MCF 10A (cell line): ENCODE results near the gene LRRC8A. TPM values are rescaled to one million over a fixed set of nuclear protein-coding genes. Genes with fewer than 3 reads are reported as not detected.
A peak's percentile ranks its signal among the peaks of the same experiment; 100 is the strongest.

Experiments used
- BruUV-seq: library from RNA; stranded (reverse); fragments of 400-500 nt; replicated peaks from 2 replicates; lab custom pipeline; 2021; lab: Mats Ljungman, UMichigan
- CTCF ChIA-PET: fragments of 300-600 bp; sonication (Branson Sonifier 250); formaldehyde crosslinking; extraction: SDS; loops from one replicate; lab custom pipeline; 2021; ENCODE audit warnings: antibody characterized with exemption, inconsistent platforms; lab: Yijun Ruan, JAX
- POLR2A ChIA-PET: fragments of 300-600, 350-650 bp; sonication (Branson Sonifier 250); formaldehyde crosslinking; extraction: SDS; loops from one replicate; lab custom pipeline; 2020; ENCODE audit warnings: antibody characterized with exemption, inconsistent platforms; lab: Yijun Ruan, JAX
- DNase-seq: peaks from one replicate; pipeline ENCODE4 v3.0.0-alpha.2; 2018; ENCODE audit not compliant: unreplicated experiment
- H3K27ac Mint-ChIP-seq: one replicate; pipeline ENCODE4 v1.8.0; 2022; ENCODE audit warnings: mild to moderate bottlenecking, low read depth, mixed read lengths; ENCODE audit not compliant: unreplicated experiment
- H3K27me3 Mint-ChIP-seq: one replicate; pipeline ENCODE4 v1.8.0; 2022; ENCODE audit warnings: mixed read lengths; ENCODE audit not compliant: insufficient read depth, unreplicated experiment
- H3K36me3 Mint-ChIP-seq: one replicate; pipeline ENCODE4 v1.8.0; 2022; ENCODE audit warnings: mild to moderate bottlenecking, moderate library complexity, mixed read lengths; ENCODE audit not compliant: insufficient read depth, unreplicated experiment
- H3K4me1 Mint-ChIP-seq: one replicate; pipeline ENCODE4 v1.8.0; 2022; ENCODE audit warnings: mixed read lengths; ENCODE audit not compliant: insufficient read depth, unreplicated experiment
- H3K4me3 Mint-ChIP-seq: one replicate; pipeline ENCODE4 v1.8.0; 2022; ENCODE audit warnings: mild to moderate bottlenecking, moderate library complexity, mixed read lengths; ENCODE audit not compliant: unreplicated experiment
- H3K9me3 Mint-ChIP-seq: one replicate; pipeline ENCODE4 v1.8.0; 2022; ENCODE audit warnings: mixed read lengths; ENCODE audit not compliant: unreplicated experiment
- intact Hi-C: fragments of 100-400 bp; cut with micrococcal nuclease; formaldehyde crosslinking; loops from 2 replicates; pipeline ENCODE4 v1.14.1; 2022
- total RNA-seq: library from RNA; stranded (reverse); gene quantifications from 2 replicates; pipeline ENCODE4 v1.2.3, GENCODE V29; 2022
- TF ChIP-seq, protein P1 (sequence below): fragments of 200-600 bp; IDR thresholded peaks from one replicate; pipeline ENCODE4 v1.8.0; 2022; ENCODE audit warnings: antibody characterized with exemption, mild to moderate bottlenecking; ENCODE audit not compliant: unreplicated experiment

LRRC8A gene
- total RNA-seq, 1 experiment from 2014 or later: 30.9 TPM

DNA sequence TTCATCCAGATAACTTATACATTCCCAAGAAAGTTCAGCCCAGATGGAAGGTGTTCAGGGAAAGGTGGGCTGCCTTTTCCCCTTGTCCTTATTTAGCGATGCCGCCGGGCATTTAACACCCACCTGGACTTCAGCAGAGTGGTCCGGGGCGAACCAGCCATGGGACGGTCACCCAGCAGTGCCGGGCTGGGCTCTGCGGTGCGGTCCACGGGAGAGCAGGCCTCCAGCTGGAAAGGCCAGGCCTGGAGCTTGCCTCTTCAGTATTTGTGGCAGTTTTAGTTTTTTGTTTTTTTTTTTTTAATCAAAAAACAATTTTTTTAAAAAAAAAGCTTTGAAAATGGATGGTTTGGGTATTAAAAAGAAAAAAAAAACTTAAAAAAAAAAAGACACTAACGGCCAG lies 34.8 kb downstream of the LRRC8A start:
- no peak for DNase-seq
- TF ChIP-seq, protein P1, sequence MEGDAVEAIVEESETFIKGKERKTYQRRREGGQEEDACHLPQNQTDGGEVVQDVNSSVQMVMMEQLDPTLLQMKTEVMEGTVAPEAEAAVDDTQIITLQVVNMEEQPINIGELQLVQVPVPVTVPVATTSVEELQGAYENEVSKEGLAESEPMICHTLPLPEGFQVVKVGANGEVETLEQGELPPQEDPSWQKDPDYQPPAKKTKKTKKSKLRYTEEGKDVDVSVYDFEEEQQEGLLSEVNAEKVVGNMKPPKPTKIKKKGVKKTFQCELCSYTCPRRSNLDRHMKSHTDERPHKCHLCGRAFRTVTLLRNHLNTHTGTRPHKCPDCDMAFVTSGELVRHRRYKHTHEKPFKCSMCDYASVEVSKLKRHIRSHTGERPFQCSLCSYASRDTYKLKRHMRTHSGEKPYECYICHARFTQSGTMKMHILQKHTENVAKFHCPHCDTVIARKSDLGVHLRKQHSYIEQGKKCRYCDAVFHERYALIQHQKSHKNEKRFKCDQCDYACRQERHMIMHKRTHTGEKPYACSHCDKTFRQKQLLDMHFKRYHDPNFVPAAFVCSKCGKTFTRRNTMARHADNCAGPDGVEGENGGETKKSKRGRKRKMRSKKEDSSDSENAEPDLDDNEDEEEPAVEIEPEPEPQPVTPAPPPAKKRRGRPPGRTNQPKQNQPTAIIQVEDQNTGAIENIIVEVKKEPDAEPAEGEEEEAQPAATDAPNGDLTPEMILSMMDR: no peak
- BruUV-seq: no TSS peak
- ChIA-PET CTCF (interaction anchor here (0.6 to 1.6 kb wide), 6 partner anchors 8 to 67 kb away, joined by 3 to 9 read pairs (median 6); no protein-coding TSS in a partner anchor), POLR2A (interaction anchor here (0.6 to 2.3 kb wide), 6 partner anchors 8 to 87 kb away, joined by 3 to 16 read pairs (median 4); partner anchors contain the start of gene SPOUT1)
- no peaks in the 10 kb centered on the region for H3K9me3 Mint-ChIP-seq
- H3K4me3 Mint-ChIP-seq: peak overlapping the region; percentile 58
- H3K4me1 Mint-ChIP-seq: peaks cover 38% of the 10 kb centered on the region
- peak overlapping the region; percentile 91 for H3K27ac Mint-ChIP-seq
- H3K36me3 Mint-ChIP-seq: peaks cover 35% of the 10 kb centered on the region
- H3K27me3 Mint-ChIP-seq: no peaks in the 10 kb centered on the region
- intact Hi-C loops: no loop called here

DNA sequence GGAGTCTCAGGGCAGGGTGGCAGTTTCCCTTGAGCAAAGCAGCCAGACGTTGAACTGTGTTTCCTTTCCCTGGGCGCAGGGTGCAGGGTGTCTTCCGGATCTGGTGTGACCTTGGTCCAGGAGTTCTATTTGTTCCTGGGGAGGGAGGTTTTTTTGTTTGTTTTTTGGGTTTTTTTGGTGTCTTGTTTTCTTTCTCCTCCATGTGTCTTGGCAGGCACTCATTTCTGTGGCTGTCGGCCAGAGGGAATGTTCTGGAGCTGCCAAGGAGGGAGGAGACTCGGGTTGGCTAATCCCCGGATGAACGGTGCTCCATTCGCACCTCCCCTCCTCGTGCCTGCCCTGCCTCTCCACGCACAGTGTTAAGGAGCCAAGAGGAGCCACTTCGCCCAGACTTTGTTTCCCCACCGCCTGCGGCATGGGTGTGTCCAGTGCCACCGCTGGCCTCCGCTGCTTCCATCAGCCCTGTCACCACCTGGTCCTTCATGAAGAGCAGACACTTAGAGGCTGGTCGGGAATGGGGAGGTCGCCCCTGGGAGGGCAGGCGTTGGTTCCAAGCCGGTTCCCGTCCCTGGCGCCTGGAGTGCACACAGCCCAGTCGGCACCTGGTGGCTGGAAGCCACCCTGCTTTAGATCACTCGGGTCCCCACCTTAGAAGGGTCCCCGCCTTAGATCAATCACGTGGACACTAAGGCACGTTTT lies 35.4 kb downstream of the LRRC8A start:
- DNase-seq: peak; percentile 95
- TF ChIP-seq, protein P1: no peak
- H3K9me3 Mint-ChIP-seq: no peaks in the 10 kb centered on the region
- CTCF ChIA-PET: interaction anchor here (0.6 to 1.6 kb wide), 5 partner anchors 9 to 67 kb away, joined by 3 to 9 read pairs (median 6); no protein-coding TSS in a partner anchor
- POLR2A ChIA-PET: interaction anchor here (0.6 to 2.3 kb wide), 6 partner anchors 9 to 704 kb away, joined by 3 to 16 read pairs (median 4); partner anchors contain the start of genes C9orf50 and SPOUT1
- intact Hi-C loops: no loop called here
- peaks cover 32% of the 10 kb centered on the region for H3K4me1 Mint-ChIP-seq
- H3K27ac Mint-ChIP-seq: peak overlapping the region; percentile 91
- TSS peak; percentile 38 for BruUV-seq
- peaks cover 35% of the 10 kb centered on the region for H3K36me3 Mint-ChIP-seq
- H3K4me3 Mint-ChIP-seq: peak overlapping the region; percentile 58
- no peaks in the 10 kb centered on the region for H3K27me3 Mint-ChIP-seq

DNA sequence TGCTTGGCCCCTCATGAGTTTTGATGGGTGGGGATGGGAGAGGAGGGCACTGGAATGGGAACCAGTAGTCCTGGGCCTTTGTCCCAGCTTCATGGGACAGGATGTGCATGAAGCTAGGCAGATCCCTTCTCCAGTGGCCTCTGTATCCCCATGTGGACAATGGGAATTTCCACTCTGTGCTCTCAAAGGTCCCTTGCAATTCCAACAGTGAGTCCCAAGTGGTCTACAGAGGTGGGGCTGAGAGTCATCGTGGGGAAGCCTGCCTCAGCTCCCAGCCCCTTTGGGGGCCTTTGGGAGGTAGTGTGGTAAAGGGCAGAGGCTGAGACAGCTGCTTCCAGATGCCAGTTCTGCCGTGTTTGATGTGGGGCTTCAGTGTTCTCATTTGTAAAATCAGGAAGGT lies 37.0 kb downstream of the LRRC8A start:
- DNase-seq: no peak
- no TSS peak for BruUV-seq
- H3K4me1 Mint-ChIP-seq: peaks cover 20% of the 10 kb centered on the region
- H3K36me3 Mint-ChIP-seq: peaks cover 26% of the 10 kb centered on the region
- H3K4me3 Mint-ChIP-seq: no peak overlapping the region
- no peaks in the 10 kb centered on the region for H3K9me3 Mint-ChIP-seq
- H3K27me3 Mint-ChIP-seq: no peaks in the 10 kb centered on the region
- intact Hi-C loops: no loop called here
- ChIA-PET CTCF (interaction anchor here (0.6 to 2.5 kb wide), 5 partner anchors 10 to 1603 kb away, joined by 3 to 17 read pairs (median 3); no protein-coding TSS in a partner anchor), POLR2A (no interaction called here)
- peak overlapping the region; percentile 76 for H3K27ac Mint-ChIP-seq
- TF ChIP-seq, protein P1: no peak

DNA sequence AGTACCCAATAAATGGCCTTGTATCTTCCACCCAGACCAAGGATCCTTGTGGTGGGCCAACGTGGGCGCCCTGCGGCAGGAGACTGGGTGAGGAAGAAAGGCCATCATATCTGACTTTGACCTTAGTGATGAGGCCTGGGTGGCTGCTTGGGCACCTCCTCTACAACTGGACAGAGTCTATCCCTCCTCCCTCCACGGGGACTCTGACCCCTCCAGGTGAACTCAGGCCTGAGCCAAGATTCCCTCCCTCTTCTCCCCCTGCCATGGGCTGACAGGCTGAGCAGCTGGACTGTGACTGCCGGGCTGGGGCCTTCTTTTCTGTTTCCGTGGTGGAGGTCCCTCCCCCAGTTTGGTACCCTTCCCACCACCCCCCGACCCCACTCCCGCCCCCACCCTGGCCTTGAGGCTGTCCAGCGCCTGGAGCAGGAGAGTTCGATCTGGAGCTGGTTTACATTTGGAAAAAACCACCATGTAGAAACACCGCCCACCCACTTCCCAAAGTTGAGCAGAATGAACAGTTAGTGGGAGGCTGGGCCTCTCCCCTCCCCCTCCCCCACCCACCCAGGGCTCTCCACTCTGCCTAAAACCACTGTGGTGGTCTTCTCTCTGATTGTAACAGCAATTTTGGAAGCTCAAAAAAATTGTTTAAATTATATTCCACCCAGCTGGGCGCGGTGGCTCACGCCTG lies 37.6 kb downstream of the LRRC8A start:
- intact Hi-C loops: no loop called here
- Mint-ChIP-seq H3K36me3 (peaks cover 27% of the 10 kb centered on the region), H3K27me3 (no peaks in the 10 kb centered on the region), H3K4me3 (no peak overlapping the region), H3K27ac (peak overlapping the region; percentile 76), H3K4me1 (peaks cover 20% of the 10 kb centered on the region), H3K9me3 (no peaks in the 10 kb centered on the region)
- POLR2A ChIA-PET: interaction anchor here (1.2 kb wide), 1 partner anchor 27 kb away, joined by 7 read pairs; no protein-coding TSS in a partner anchor
- BruUV-seq: no TSS peak
- no peak for DNase-seq
- CTCF ChIA-PET: interaction anchor here (0.6 to 2.5 kb wide), 3 partner anchors 9 to 23 kb away, joined by 3 to 17 read pairs (median 4); no protein-coding TSS in a partner anchor
- TF ChIP-seq, protein P1: no peak
